ENCODE measurements around the gene H1-8.

Gene H1-8

DNA sequence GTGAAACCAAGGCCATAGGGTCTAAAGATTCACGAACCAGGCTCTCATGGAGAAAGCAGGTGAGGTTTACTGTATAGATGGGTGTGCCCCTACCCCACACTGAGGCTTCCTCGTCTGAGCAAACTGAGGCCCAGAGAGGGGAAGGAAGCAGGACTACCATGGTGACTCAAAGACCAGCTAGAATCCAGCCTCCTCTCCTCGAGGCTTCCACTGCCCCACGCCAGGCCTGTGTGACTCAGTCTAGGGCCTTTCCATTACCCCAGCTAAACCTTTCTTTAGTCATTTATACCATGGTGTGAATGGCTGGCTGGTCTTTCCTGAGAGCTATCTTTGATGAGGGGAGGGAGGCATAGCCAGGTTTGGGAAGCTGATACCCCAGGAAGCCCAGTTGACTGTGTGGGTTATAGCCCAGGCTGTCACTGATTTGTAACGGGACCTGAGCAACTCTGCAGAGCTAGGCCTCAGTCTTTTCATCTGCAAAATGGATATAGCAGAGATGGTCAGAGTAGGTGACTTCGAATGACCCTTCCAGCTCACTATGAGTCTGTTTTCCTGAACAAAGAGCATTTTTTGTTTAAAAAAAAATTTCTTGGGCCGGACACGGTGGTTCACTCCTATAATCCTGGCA lies 17.5 kb upstream of the H1-8 start:
- H3K4me3 ChIP-seq (ENCODE audit: low read depth, low read length): no peak overlapping the region
- TF ChIP-seq, protein P1, sequence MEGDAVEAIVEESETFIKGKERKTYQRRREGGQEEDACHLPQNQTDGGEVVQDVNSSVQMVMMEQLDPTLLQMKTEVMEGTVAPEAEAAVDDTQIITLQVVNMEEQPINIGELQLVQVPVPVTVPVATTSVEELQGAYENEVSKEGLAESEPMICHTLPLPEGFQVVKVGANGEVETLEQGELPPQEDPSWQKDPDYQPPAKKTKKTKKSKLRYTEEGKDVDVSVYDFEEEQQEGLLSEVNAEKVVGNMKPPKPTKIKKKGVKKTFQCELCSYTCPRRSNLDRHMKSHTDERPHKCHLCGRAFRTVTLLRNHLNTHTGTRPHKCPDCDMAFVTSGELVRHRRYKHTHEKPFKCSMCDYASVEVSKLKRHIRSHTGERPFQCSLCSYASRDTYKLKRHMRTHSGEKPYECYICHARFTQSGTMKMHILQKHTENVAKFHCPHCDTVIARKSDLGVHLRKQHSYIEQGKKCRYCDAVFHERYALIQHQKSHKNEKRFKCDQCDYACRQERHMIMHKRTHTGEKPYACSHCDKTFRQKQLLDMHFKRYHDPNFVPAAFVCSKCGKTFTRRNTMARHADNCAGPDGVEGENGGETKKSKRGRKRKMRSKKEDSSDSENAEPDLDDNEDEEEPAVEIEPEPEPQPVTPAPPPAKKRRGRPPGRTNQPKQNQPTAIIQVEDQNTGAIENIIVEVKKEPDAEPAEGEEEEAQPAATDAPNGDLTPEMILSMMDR (IDR thresholded peaks at IDR 0.05; ENCODE audit: low read depth, low read length): no peak

GRCh38 chr3:129526121-129526900 lies 16.7 kb upstream of the H1-8 start:
- TF ChIP-seq, protein P1 (IDR thresholded peaks at IDR 0.05; ENCODE audit: low read depth, low read length): no peak
- H3K4me3 ChIP-seq (ENCODE audit: low read depth, low read length): no peak overlapping the region

DNA sequence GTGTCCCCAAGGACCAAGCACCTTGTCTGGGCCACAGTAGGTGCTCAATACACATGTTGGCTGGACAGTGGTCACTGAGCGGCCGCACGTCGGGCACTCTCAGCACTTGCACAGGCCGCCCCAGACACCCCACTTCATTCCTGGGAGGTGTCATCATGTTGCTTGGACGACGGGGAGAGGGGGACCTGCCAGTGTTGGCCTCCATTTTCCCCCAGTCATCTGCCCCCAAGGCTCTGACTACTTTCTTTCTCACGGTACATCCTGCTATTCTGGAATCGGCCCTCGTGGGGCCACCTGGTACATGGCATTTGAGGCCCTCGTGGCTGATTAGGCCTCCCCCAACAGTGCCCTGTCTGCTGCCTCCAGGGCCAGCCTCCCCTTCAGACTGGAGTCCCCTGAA lies 15.7 kb upstream of the H1-8 start:
- TF ChIP-seq, protein P1 (IDR thresholded peaks at IDR 0.05; ENCODE audit: low read depth, low read length): no peak
- no peak overlapping the region for H3K4me3 ChIP-seq (ENCODE audit: low read depth, low read length)

DNA sequence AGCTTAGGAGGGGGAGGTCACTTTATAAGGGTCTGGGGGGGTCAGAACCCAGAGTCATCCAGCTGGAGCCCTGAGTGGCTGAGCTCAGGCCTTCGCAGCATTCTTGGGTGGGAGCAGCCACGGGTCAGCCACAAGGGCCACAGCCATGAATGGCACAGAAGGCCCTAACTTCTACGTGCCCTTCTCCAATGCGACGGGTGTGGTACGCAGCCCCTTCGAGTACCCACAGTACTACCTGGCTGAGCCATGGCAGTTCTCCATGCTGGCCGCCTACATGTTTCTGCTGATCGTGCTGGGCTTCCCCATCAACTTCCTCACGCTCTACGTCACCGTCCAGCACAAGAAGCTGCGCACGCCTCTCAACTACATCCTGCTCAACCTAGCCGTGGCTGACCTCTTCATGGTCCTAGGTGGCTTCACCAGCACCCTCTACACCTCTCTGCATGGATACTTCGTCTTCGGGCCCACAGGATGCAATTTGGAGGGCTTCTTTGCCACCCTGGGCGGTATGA lies 14.3 kb upstream of the H1-8 start, which contains the start of gene RHO:
RHO (plus strand) TSS at position 51 of the 512 bp plus-strand sequence; CDS start at position 146, 95 bp downstream.
- no peak within 1 kb of the TSS for H3K4me3 ChIP-seq (ENCODE audit: low read depth, low read length)
- TF ChIP-seq, protein P1 (IDR thresholded peaks at IDR 0.05; ENCODE audit: low read depth, low read length): no peak

GRCh38 chr3:129529436-129530210 lies 13.4 kb upstream of the H1-8 start:
- TF ChIP-seq, protein P1 (IDR thresholded peaks at IDR 0.05; ENCODE audit: low read depth, low read length): no peak
- H3K4me3 ChIP-seq (ENCODE audit: low read depth, low read length): no peak overlapping the region

DNA sequence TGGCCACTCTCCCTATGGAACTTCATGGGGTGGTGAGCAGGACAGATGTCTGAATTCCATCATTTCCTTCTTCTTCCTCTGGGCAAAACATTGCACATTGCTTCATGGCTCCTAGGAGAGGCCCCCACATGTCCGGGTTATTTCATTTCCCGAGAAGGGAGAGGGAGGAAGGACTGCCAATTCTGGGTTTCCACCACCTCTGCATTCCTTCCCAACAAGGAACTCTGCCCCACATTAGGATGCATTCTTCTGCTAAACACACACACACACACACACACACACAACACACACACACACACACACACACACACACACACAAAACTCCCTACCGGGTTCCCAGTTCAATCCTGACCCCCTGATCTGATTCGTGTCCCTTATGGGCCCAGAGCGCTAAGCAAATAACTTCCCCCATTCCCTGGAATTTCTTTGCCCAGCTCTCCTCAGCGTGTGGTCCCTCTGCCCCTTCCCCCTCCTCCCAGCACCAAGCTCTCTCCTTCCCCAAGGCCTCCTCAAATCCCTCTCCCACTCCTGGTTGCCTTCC lies 12.7 kb upstream of the H1-8 start:
- TF ChIP-seq, protein P1 (IDR thresholded peaks at IDR 0.05; ENCODE audit: low read depth, low read length): no peak
- H3K4me3 ChIP-seq (ENCODE audit: low read depth, low read length): no peak overlapping the region

All from WI38 (cell line).